Breast epithelium (tissue), 4 donors: ENCODE measurements around the gene EFNB1. TPM values are rescaled to one million over a fixed set of nuclear protein-coding genes. Genes with fewer than 3 reads are reported as not detected.
A peak's percentile ranks its signal among the peaks of the same experiment; 100 is the strongest.

Experiments
- DNase-seq, 2 donors: peaks; one replicate each; pipeline ENCODE4 v3.0.0-alpha.2; 2019; ENCODE audit warnings: low spot score in 2 of 2
- H3K27ac ChIP-seq, 2 donors: fragments of 200-600 bp; sonication (generic) in 1 of 2; one replicate each; pipeline ENCODE4 v1.5.1; 2016 to 2019; ENCODE audit warnings: mild to moderate bottlenecking in 1 of 2
- H3K27me3 ChIP-seq, 2 donors: fragments of 200-600 bp; sonication (generic) in 1 of 2; one replicate each; pipeline versions ENCODE4 v1.5.1 to v1.6.0; 2017 to 2019; ENCODE audit warnings: control low read depth in 1 of 2, mild to moderate bottlenecking in 1 of 2
- H3K36me3 ChIP-seq: fragments of 200-600 bp; one replicate; pipeline ENCODE4 v1.5.1; 2019
- H3K4me1 ChIP-seq, 2 donors: fragments of 200-600 bp; sonication (generic); one replicate each; pipeline ENCODE4 v1.5.1; 2016 to 2019; ENCODE audit warnings: control low read depth in 1 of 2
- H3K4me3 ChIP-seq, 3 donors: fragments of 200-600 bp; sonication (generic); 1 replicate in 2 of 3; 2 replicates in 1 of 3; pipeline ENCODE4 v1.5.1; 2016 to 2019; ENCODE audit warnings: mild to moderate bottlenecking in 3 of 3, moderate library complexity in 2 of 3
- H3K9me3 ChIP-seq, 2 donors: fragments of 200-600 bp; sonication (generic) in 1 of 2; one replicate each; pipeline ENCODE4 v1.5.1; 2016 to 2019; ENCODE audit warnings: control low read depth in 1 of 2
- CTCF ChIP-seq, 3 donors: fragments of 450-650 bp; IDR thresholded peaks; one replicate each; pipeline ENCODE4 v1.5.1; 2016 to 2017; ENCODE audit warnings: antibody characterized with exemption in 3 of 3, mild to moderate bottlenecking in 3 of 3, moderate library complexity in 3 of 3
- POLR2A ChIP-seq: fragments of 450-650 bp; IDR thresholded peaks from one replicate; pipeline ENCODE4 v1.6.1; 2016; ENCODE audit warnings: antibody characterized with exemption, mild to moderate bottlenecking, moderate library complexity
- POLR2AphosphoS5 ChIP-seq, 3 donors: sonication (generic); formaldehyde crosslinking; IDR thresholded peaks; one replicate each; pipeline ENCODE4 v1.6.1; 2017; ENCODE audit warnings: antibody characterized with exemption in 3 of 3
- intact Hi-C: fragments of 100-400 bp; cut with DNase I; formaldehyde crosslinking; loops from one replicate; pipeline ENCODE4 v1.15.1; 2023; ENCODE audit warnings: low total_unique reads
- total RNA-seq, 3 donors: library from RNA; depleted of rRNA; stranded (reverse); fragments of >200 nt; gene quantifications; one replicate each; pipeline ENCODE4 v1.1.0, GENCODE V29; 2016

Gene EFNB1
- total RNA-seq, 3 donors from 2014 or later = 19.2 to 46.5 (median 41.4) TPM

- TF ChIP-seq POLR2AphosphoS5 (IDR thresholded peaks at IDR 0.05) (peak in 1 of 3 donors; percentile 43), CTCF (IDR thresholded peaks at IDR 0.05) (peak; percentile 61 to 88 (median 85)), POLR2A (no peak)
- Histone ChIP-seq H3K9me3 (no peaks in the 10 kb centered on the region), H3K27ac (peak overlapping the region; percentile 50 to 72), H3K27me3 (peaks cover 0 to 73% of the 10 kb centered on the region in 2 donors), H3K4me3 (peak overlapping the region; percentile 67 to 82 (median 72)), H3K36me3 (no peaks in the 10 kb centered on the region), H3K4me1 (no peaks in the 10 kb centered on the region)
- DNase-seq = peak; percentile 75
- intact Hi-C loops = no loop called here
These were observed 785 bp upstream of the EFNB1 start for GRCh38 chrX:68827848-68828624.

GRCh38 chrX:68829582-68830418 lies 979 bp downstream of the EFNB1 start:
- Histone ChIP-seq H3K27me3 (peaks cover 0 to 71% of the 10 kb centered on the region in 2 donors), H3K4me3 (peak overlapping the region; percentile 67 to 82 (median 72)), H3K36me3 (no peaks in the 10 kb centered on the region), H3K27ac (peak overlapping the region; percentile 50 to 76), H3K4me1 (no peaks in the 10 kb centered on the region), H3K9me3 (no peaks in the 10 kb centered on the region)
- DNase-seq = no peak
- TF ChIP-seq POLR2AphosphoS5 (IDR thresholded peaks at IDR 0.05) = no peak
- no peak for TF ChIP-seq POLR2A
- no peak for TF ChIP-seq CTCF (IDR thresholded peaks at IDR 0.05)
- intact Hi-C loops = loop anchor here (5.0 kb wide), 1 partner anchor 1078 kb away; no protein-coding TSS in a partner anchor

- Histone ChIP-seq H3K4me3 (peak overlapping the region; percentile 67 to 82 (median 72)), H3K36me3 (no peaks in the 10 kb centered on the region), H3K9me3 (no peaks in the 10 kb centered on the region), H3K4me1 (no peaks in the 10 kb centered on the region), H3K27ac (peak overlapping the region; percentile 25 to 76), H3K27me3 (peaks cover 0 to 67% of the 10 kb centered on the region in 2 donors)
- no peak for DNase-seq
- TF ChIP-seq CTCF (IDR thresholded peaks at IDR 0.05) = no peak
- no peak for TF ChIP-seq POLR2A
- TF ChIP-seq POLR2AphosphoS5 (IDR thresholded peaks at IDR 0.05) = no peak
- intact Hi-C loops = loop anchor here (5.0 kb wide), 1 partner anchor 1077 kb away; no protein-coding TSS in a partner anchor
These were observed 1.9 kb downstream of the EFNB1 start for GRCh38 chrX:68830419-68831404.

- no peaks in the 10 kb centered on the region for H3K36me3 ChIP-seq
- H3K4me1 ChIP-seq = no peaks in the 10 kb centered on the region
- no peak for DNase-seq
- H3K27ac ChIP-seq = peak overlapping the region; percentile 21 to 76
- H3K9me3 ChIP-seq = no peaks in the 10 kb centered on the region
- TF ChIP-seq POLR2A (no peak), CTCF (IDR thresholded peaks at IDR 0.05) (no peak), POLR2AphosphoS5 (IDR thresholded peaks at IDR 0.05) (no peak)
- intact Hi-C loops = loop anchor here (5.0 kb wide), 1 partner anchor 1076 kb away; no protein-coding TSS in a partner anchor
- H3K27me3 ChIP-seq = peaks cover 0 to 59% of the 10 kb centered on the region in 2 donors
- H3K4me3 ChIP-seq = peak overlapping the region; percentile 67 to 82 (median 72)
These were observed 2.7 kb downstream of the EFNB1 start for GRCh38 chrX:68831405-68832100.
